Testis (tissue), 2 donors: Measurements from ENCODE around the gene CFAP58.

Experiments used
- POLR2A ChIP-seq: fragments of 450-650 bp; IDR thresholded peaks from one replicate; pipeline ENCODE4 v1.6.1; 2017; ENCODE audit warnings: antibody characterized with exemption, mild to moderate bottlenecking, moderate library complexity
- TF ChIP-seq, protein P1 (sequence below), 3 experiments: fragments of 450-650 bp in 2 of 3; fragments of 200-600 bp in 1 of 3; sonication (generic) in 1 of 3; IDR thresholded peaks; one replicate each; pipeline ENCODE4 v1.5.1; 2016 to 2019; ENCODE audit warnings: antibody characterized with exemption in 3 of 3, mild to moderate bottlenecking in 2 of 3, moderate library complexity in 1 of 3

DNA sequence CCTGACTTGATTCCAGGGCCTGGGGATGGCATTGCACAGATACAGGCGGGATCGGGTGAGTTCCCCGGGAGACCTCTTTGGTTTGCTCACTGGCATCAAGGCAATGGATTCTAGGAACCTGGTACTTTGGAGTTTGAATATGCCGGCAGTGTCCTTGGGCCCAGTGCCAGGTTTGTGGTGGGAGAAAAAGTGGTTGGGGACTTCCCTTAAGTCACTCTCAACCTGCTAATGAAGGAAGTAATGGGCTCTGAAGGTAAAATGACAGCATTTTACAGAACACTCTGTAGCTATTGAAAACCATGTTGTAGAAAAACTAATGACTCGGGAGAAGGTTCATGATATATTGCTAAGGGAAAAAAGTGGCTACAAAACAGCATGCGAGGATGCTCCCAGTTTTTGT is 129.9 kb downstream of the CFAP58 start:
- TF ChIP-seq, protein P1, sequence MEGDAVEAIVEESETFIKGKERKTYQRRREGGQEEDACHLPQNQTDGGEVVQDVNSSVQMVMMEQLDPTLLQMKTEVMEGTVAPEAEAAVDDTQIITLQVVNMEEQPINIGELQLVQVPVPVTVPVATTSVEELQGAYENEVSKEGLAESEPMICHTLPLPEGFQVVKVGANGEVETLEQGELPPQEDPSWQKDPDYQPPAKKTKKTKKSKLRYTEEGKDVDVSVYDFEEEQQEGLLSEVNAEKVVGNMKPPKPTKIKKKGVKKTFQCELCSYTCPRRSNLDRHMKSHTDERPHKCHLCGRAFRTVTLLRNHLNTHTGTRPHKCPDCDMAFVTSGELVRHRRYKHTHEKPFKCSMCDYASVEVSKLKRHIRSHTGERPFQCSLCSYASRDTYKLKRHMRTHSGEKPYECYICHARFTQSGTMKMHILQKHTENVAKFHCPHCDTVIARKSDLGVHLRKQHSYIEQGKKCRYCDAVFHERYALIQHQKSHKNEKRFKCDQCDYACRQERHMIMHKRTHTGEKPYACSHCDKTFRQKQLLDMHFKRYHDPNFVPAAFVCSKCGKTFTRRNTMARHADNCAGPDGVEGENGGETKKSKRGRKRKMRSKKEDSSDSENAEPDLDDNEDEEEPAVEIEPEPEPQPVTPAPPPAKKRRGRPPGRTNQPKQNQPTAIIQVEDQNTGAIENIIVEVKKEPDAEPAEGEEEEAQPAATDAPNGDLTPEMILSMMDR (IDR thresholded peaks at IDR 0.05), result no peak
- TF ChIP-seq POLR2A, result no peak
